Measurements from ENCODE around the gene SRSF5. TPM values are rescaled to one million over a fixed set of nuclear protein-coding genes. Genes with fewer than 3 reads are reported as not detected.
A peak's percentile ranks its signal among the peaks of the same experiment; 100 is the strongest.

SRSF5 gene
- total and polyA plus RNA-seq, 12 donors: 144 to 912 (median 301) TPM

- H3K4me1 ChIP-seq (replicated peaks in 1 of 2): peaks cover 13 to 46% of the 10 kb centered on the region in 2 donors
- no peaks in the 10 kb centered on the region for H3K9me3 ChIP-seq (replicated peaks in 1 of 3)
- no peak overlapping the region for H3K27ac ChIP-seq
- DNase-seq: peak in 1 of 7 donors; percentile 45
- TF ChIP-seq POLR2A (IDR thresholded peaks at IDR 0.05): no peak
- TF ChIP-seq CTCF (IDR thresholded peaks at IDR 0.05): no peak
- intact Hi-C loops (cut with DNase I): no loop called here
- 95 to 97% (median 96%) methylated on average over 7 of the region's 7 CpGs for WGBS, 4 donors
- no peak overlapping the region for H3K4me3 ChIP-seq
- no peaks in the 10 kb centered on the region for H3K27me3 ChIP-seq
- peaks cover 0 to 94% of the 10 kb centered on the region in 2 donors for H3K36me3 ChIP-seq (replicated peaks in 1 of 2)
Measured at GRCh38 chr14:69773571-69774276, 6.8 kb downstream of the SRSF5 start.

DNA sequence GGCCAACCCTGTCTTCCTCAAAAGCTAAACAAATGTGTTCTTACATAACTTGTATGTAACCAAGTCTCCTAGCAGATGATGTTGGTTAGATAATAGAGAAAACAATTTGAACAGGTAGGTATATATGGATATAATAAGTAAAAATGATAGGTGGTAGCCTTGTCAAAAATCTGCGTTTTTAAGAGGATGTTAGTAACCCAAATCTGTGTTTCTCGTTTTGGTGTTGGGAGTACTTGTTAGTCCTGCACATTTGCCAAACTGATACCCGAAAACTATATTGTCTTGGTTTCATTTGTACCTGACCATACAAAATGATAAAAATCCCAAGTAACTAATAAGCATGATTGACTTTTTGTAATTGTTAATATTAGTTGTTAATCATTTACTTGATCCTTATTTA lies 8.1 kb downstream of the SRSF5 start:
- Histone ChIP-seq H3K4me1 (replicated peaks in 1 of 2) (peaks cover 3 to 33% of the 10 kb centered on the region in 2 donors), H3K36me3 (replicated peaks in 1 of 2) (peaks cover 0 to 93% of the 10 kb centered on the region in 2 donors), H3K9me3 (replicated peaks in 1 of 3) (no peaks in the 10 kb centered on the region), H3K27me3 (no peaks in the 10 kb centered on the region), H3K27ac (no peak overlapping the region), H3K4me3 (no peak overlapping the region)
- no peak for DNase-seq
- 85 to 94% (median 91%) methylated on average over 3 of the region's 3 CpGs for WGBS, 4 donors
- intact Hi-C loops (cut with DNase I): no loop called here
- TF ChIP-seq CTCF (IDR thresholded peaks at IDR 0.05): no peak
- no peak for TF ChIP-seq POLR2A (IDR thresholded peaks at IDR 0.05)

DNA sequence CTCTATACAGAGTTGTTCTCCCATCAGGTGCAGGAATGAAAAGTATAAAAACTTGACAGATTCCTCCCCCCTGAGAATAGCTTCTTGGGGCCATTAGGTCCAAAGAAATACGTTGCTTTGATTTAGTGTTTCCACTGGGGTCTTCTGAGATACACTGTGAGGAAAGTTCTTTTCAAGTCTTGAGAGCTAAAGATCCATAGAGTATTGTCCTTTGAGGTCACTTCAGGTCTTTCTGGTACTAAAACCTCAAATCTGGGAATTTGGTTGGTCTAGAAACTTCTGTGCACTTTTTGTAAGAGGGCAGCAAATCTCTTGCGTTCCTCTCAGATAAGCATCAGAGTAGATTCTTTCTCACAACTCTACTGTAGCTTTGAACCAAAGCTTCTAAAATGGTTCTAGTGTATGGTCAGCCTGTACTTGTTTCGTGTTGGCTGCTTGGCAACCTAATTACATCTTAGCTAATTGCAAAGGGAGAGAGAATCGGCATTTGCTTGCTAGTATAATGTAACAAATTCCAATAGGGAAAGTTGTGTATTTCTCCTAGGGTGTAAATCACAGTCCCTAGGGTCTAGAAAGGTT lies 10.0 kb downstream of the SRSF5 start:
- Histone ChIP-seq H3K4me3 (no peak overlapping the region), H3K9me3 (replicated peaks in 1 of 3) (no peaks in the 10 kb centered on the region), H3K27ac (no peak overlapping the region), H3K4me1 (replicated peaks in 1 of 2) (peaks cover 0 to 25% of the 10 kb centered on the region in 2 donors), H3K27me3 (no peaks in the 10 kb centered on the region), H3K36me3 (replicated peaks in 1 of 2) (peaks cover 0 to 75% of the 10 kb centered on the region in 2 donors)
- TF ChIP-seq POLR2A (IDR thresholded peaks at IDR 0.05): no peak
- no peak for TF ChIP-seq CTCF (IDR thresholded peaks at IDR 0.05)
- intact Hi-C loops (cut with DNase I): no loop called here
- 88 to 93% (median 89%) methylated on average over 4 of the region's 4 CpGs for WGBS, 4 donors
- DNase-seq: no peak

DNA sequence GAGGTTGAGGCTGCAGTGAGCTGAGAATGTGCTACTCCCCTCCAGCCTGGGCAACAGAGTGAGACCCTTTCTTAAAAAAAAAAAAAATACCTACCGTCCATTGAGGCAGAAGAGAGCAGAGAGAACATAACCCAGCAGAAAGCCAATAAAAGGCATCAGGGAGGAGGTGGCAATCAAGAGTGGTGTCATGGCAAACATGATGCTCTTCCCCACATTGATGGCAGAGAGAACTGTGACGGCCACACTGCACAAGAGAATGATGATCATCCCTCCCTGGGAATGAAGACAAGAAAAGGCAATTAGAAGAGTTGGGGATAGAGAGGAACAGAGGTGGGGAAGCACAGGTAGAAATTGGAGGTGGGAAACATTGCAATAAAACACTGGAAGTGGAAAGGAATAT lies 12.1 kb downstream of the SRSF5 start:
- TF ChIP-seq POLR2A (IDR thresholded peaks at IDR 0.05) (no peak), CTCF (IDR thresholded peaks at IDR 0.05) (no peak)
- Histone ChIP-seq H3K27me3 (no peaks in the 10 kb centered on the region), H3K4me3 (no peak overlapping the region), H3K4me1 (replicated peaks in 1 of 2) (peaks cover 0 to 14% of the 10 kb centered on the region in 2 donors), H3K36me3 (replicated peaks in 1 of 2) (peaks cover 0 to 53% of the 10 kb centered on the region in 2 donors), H3K9me3 (replicated peaks in 1 of 3) (no peaks in the 10 kb centered on the region), H3K27ac (no peak overlapping the region)
- DNase-seq: peak in 1 of 7 donors; percentile 41
- WGBS, 4 donors: 87 to 92% (median 91%) methylated on average over 2 of the region's 2 CpGs
- intact Hi-C loops (cut with DNase I): no loop called here
